H1 (cell line): ENCODE measurements around the gene TFCP2L1. TPM values are rescaled to one million over a fixed set of nuclear protein-coding genes. Genes with fewer than 3 reads are reported as not detected.

ENCODE experiments used
- CTCF ChIA-PET: fragments of 300-600 bp; sonication (Branson Sonifier 250); formaldehyde crosslinking; loops from one replicate; lab custom pipeline; 2021; ENCODE audit not compliant: partially characterized antibody; lab: Charles Lee
- POLR2A ChIA-PET: fragments of 300-600 bp; sonication (Branson Sonifier 250); formaldehyde crosslinking; loops from one replicate; lab custom pipeline; 2021; ENCODE audit warnings: inconsistent platforms; ENCODE audit not compliant: partially characterized antibody; lab: Charles Lee
- DNase-seq, 2 experiments: peaks; one replicate each; pipeline versions ENCODE4 v3.0.0 to v3.0.0-alpha.2; 2010 to 2022; ENCODE audit warnings: low spot score in 2 of 2, low read depth in 1 of 2, mixed read lengths in 1 of 2
- FAIRE-seq: peaks from 2 replicates; lab custom pipeline; 2011; peaks lifted over from hg19 to GRCh38; lab: Jason Lieb, UNC
- H2AFZ ChIP-seq: 2 replicates; pipeline ENCODE4 v1.8.1; 2012; ENCODE audit warnings: low read length, inconsistent platforms
- H2AK5ac ChIP-seq: 2 replicates; pipeline ENCODE4 v1.6.1; 2013; ENCODE audit warnings: low read depth, low read length
- H2BK120ac ChIP-seq: replicated peaks from 2 replicates; pipeline ENCODE3; 2013; ENCODE audit warnings: low read depth, low read length, inconsistent platforms
- H2BK12ac ChIP-seq: 2 replicates; pipeline ENCODE4 v1.6.1; 2013; ENCODE audit warnings: low read depth, low read length
- H2BK15ac ChIP-seq: 2 replicates; pipeline ENCODE4 v1.6.1; 2013; ENCODE audit warnings: low read length
- H2BK20ac ChIP-seq: 2 replicates; pipeline ENCODE4 v1.6.1; 2013; ENCODE audit warnings: low read length
- H2BK5ac ChIP-seq: 2 replicates; pipeline ENCODE4 v1.6.1; 2013; ENCODE audit warnings: low read depth, low read length
- H3K14ac ChIP-seq: 2 replicates; pipeline ENCODE4 v1.6.1; 2013; ENCODE audit warnings: inconsistent platforms; ENCODE audit not compliant: insufficient read length
- H3K18ac ChIP-seq: 2 replicates; pipeline ENCODE4 v1.6.1; 2013; ENCODE audit warnings: low read length; ENCODE audit errors: extremely low read depth
- H3K23ac ChIP-seq: 2 replicates; pipeline ENCODE4 v1.6.1; 2013; ENCODE audit warnings: inconsistent platforms; ENCODE audit not compliant: insufficient read length
- H3K23me2 ChIP-seq: 2 replicates; pipeline ENCODE4 v1.6.1; 2013; ENCODE audit warnings: low read depth, low read length
- H3K27ac ChIP-seq: 2 replicates; pipeline ENCODE4 v1.6.1; 2011; ENCODE audit warnings: low read depth, low read length, inconsistent platforms
- H3K27me3 ChIP-seq, 4 experiments: replicated peaks in 1 of 4; 1 replicate in 1 of 4; 2 replicates in 3 of 4; pipeline versions ENCODE4 v1.6.1 to v1.8.1; 2011 to 2013; ENCODE audit warnings: low read length in 3 of 4, mild to moderate bottlenecking in 3 of 4, inconsistent platforms in 2 of 4, mixed read lengths in 2 of 4, moderate library complexity in 1 of 4; ENCODE audit not compliant: control insufficient read depth in 3 of 4, insufficient read depth in 3 of 4; ENCODE audit errors: extremely low read depth in 1 of 4
- H3K36me3 ChIP-seq, 4 experiments: 2 replicates each; pipeline versions ENCODE4 v1.6.1 to v1.8.1; 2011 to 2013; ENCODE audit warnings: mild to moderate bottlenecking in 4 of 4, low read length in 3 of 4, moderate library complexity in 2 of 4, control low read depth in 1 of 4, inconsistent platforms in 1 of 4; ENCODE audit not compliant: insufficient read depth in 4 of 4, control insufficient read depth in 2 of 4
- H3K4ac ChIP-seq: replicated peaks from 2 replicates; pipeline ENCODE3; 2013; ENCODE audit warnings: low read length, low read depth, mixed read lengths, inconsistent platforms; ENCODE audit not compliant: insufficient read length
- H3K4me1 ChIP-seq, 4 experiments: replicated peaks in 1 of 4; 1 replicate in 1 of 4; 2 replicates in 3 of 4; pipeline versions ENCODE4 v1.6.1 to v1.8.1; 2011 to 2013; ENCODE audit warnings: low read length in 3 of 4, inconsistent platforms in 2 of 4, mixed read lengths in 1 of 4; ENCODE audit not compliant: insufficient read depth in 4 of 4, control insufficient read depth in 3 of 4
- H3K4me2 ChIP-seq, 2 experiments: 2 replicates each; pipeline versions ENCODE4 v1.6.1 to v1.8.1; 2011 to 2013; ENCODE audit warnings: low read depth in 2 of 2, low read length in 2 of 2, control low read depth in 1 of 2, inconsistent platforms in 1 of 2, mild to moderate bottlenecking in 1 of 2; ENCODE audit not compliant: insufficient read depth in 1 of 2
- H3K4me3 ChIP-seq, 4 experiments: fragments of 200-600, 300-600 bp in 1 of 4; sonication (generic), shearing (Covaris generic), sonication (Bioruptor Twin) in 1 of 4; 2 replicates each; pipeline versions ENCODE4 v1.5.1 to v1.8.1; 2011 to 2016; ENCODE audit warnings: low read length in 4 of 4, low read depth in 3 of 4, control low read depth in 2 of 4, inconsistent platforms in 2 of 4, mild to moderate bottlenecking in 2 of 4, mixed read lengths in 1 of 4, moderate library complexity in 1 of 4; ENCODE audit not compliant: insufficient read depth in 2 of 4; ENCODE audit errors: extremely low read depth in 1 of 4
- H3K56ac ChIP-seq: replicated peaks from 2 replicates; pipeline ENCODE3; 2013; ENCODE audit warnings: low read depth, mild to moderate bottlenecking, mixed read lengths, low read length, inconsistent platforms; ENCODE audit not compliant: insufficient read length
- H3K79me1 ChIP-seq: 2 replicates; pipeline ENCODE4 v1.6.1; 2013; ENCODE audit warnings: low read depth, low read length, control low read depth
- H3K79me2 ChIP-seq, 2 experiments: 2 replicates each; pipeline versions ENCODE4 v1.6.1 to v1.8.1; 2012 to 2013; ENCODE audit warnings: low read length in 2 of 2, mild to moderate bottlenecking in 2 of 2, inconsistent platforms in 1 of 2; ENCODE audit not compliant: insufficient read depth in 2 of 2, control insufficient read depth in 1 of 2
- H3K9ac ChIP-seq, 4 experiments: replicated peaks in 1 of 4; 1 replicate in 1 of 4; 2 replicates in 3 of 4; pipeline versions ENCODE4 v1.6.1 to v1.8.1; 2011 to 2013; ENCODE audit warnings: low read depth in 3 of 4, low read length in 3 of 4, control low read depth in 2 of 4, mild to moderate bottlenecking in 2 of 4, moderate library complexity in 2 of 4, inconsistent platforms in 1 of 4; ENCODE audit errors: extremely low read depth in 1 of 4
- H3K9me3 ChIP-seq, 2 experiments: 2 replicates each; pipeline versions ENCODE4 v1.6.1 to v1.8.1; 2012 to 2013; ENCODE audit warnings: mild to moderate bottlenecking in 2 of 2, moderate library complexity in 2 of 2, control low read depth in 1 of 2, inconsistent platforms in 1 of 2, low read depth in 1 of 2, low read length in 1 of 2, mixed read lengths in 1 of 2; ENCODE audit not compliant: insufficient read depth in 2 of 2
- H4K20me1 ChIP-seq, 2 experiments: replicated peaks in 1 of 2; 2 replicates each; pipeline versions ENCODE3 to v1.8.1; 2011 to 2013; ENCODE audit warnings: inconsistent platforms in 2 of 2, low read length in 2 of 2, mild to moderate bottlenecking in 1 of 2; ENCODE audit not compliant: insufficient read depth in 2 of 2, control insufficient read depth in 1 of 2
- H4K5ac ChIP-seq: 2 replicates; pipeline ENCODE4 v1.6.1; 2013; ENCODE audit warnings: low read length, low read depth, mixed read lengths, inconsistent platforms; ENCODE audit not compliant: insufficient read length
- H4K8ac ChIP-seq: 2 replicates; pipeline ENCODE4 v1.8.0; 2013; ENCODE audit warnings: mild to moderate bottlenecking, moderate library complexity, low read length, inconsistent platforms; ENCODE audit not compliant: insufficient read depth; ENCODE audit errors: extremely low read depth
- H4K91ac ChIP-seq: replicated peaks from 2 replicates; pipeline ENCODE3; 2013; ENCODE audit warnings: low read length, mixed read lengths, inconsistent platforms; ENCODE audit not compliant: insufficient read length
- ASH2L ChIP-seq: fragments of 200-600, 300-600 bp; sonication (generic); IDR thresholded peaks from one replicate; pipeline ENCODE4 v1.7.1; 2017; ENCODE audit warnings: low read length
- CBX5 ChIP-seq: fragments of 300-800, 300-1000 bp; sonication (generic); IDR thresholded peaks from 2 replicates; pipeline ENCODE4 v1.7.1; 2016; ENCODE audit warnings: antibody characterized with exemption, low read length, low read depth
- CBX8 ChIP-seq: fragments of 300-800, 300-1000 bp; sonication (generic); IDR thresholded peaks from 2 replicates; pipeline ENCODE4 v1.7.1; 2016; ENCODE audit warnings: low read depth, low read length, borderline replicate concordance
- CTBP2 ChIP-seq: IDR thresholded peaks from 2 replicates; pipeline ENCODE4 v1.7.0; 2011; ENCODE audit warnings: borderline replicate concordance, mild to moderate bottlenecking, moderate library complexity, mixed read lengths, low read length; ENCODE audit not compliant: insufficient read depth, insufficient read length
- HDAC2 ChIP-seq, 2 experiments: fragments of 300-600 bp in 1 of 2; sonication (generic) in 1 of 2; IDR thresholded peaks; 2 replicates each; pipeline ENCODE4 v1.6.1; 2011 to 2012; ENCODE audit warnings: low read depth in 2 of 2, low read length in 2 of 2, mild to moderate bottlenecking in 2 of 2, moderate library complexity in 2 of 2, borderline replicate concordance in 1 of 2, inconsistent platforms in 1 of 2
- KDM1A ChIP-seq: fragments of 200-600, 300-600 bp; sonication (generic); IDR thresholded peaks from 2 replicates; pipeline ENCODE4 v1.7.1; 2016; ENCODE audit warnings: mild to moderate bottlenecking, low read length, borderline replicate concordance
- KDM5A ChIP-seq: fragments of 200-600 bp; IDR thresholded peaks from 2 replicates; pipeline ENCODE4 v1.7.1; 2012; ENCODE audit warnings: mild to moderate bottlenecking, low read length, inconsistent platforms, mixed read lengths
- NANOG ChIP-seq: IDR thresholded peaks from 2 replicates; pipeline ENCODE4 v1.6.1; 2011; ENCODE audit warnings: low read length, low read depth, mild to moderate bottlenecking, inconsistent platforms; ENCODE audit not compliant: insufficient read depth, poor library complexity, severe bottlenecking
- RBBP5 ChIP-seq: IDR thresholded peaks from 2 replicates; pipeline ENCODE4 v1.7.1; 2012; ENCODE audit warnings: low read depth, mild to moderate bottlenecking, inconsistent platforms, low read length, moderate library complexity, borderline replicate concordance
- RNF2 ChIP-seq: fragments of 200-900, 300-1000 bp; sonication (generic); IDR thresholded peaks from 2 replicates; pipeline ENCODE4 v1.7.1; 2016; ENCODE audit warnings: borderline replicate concordance, low read depth, mild to moderate bottlenecking, antibody characterized with exemption, low read length; ENCODE audit not compliant: poor library complexity, severe bottlenecking; ENCODE audit errors: missing control alignments
- SIX5 ChIP-seq: IDR thresholded peaks from 2 replicates; pipeline ENCODE4 v1.6.1; 2011; ENCODE audit warnings: mild to moderate bottlenecking, low read depth, low read length
- TCF12 ChIP-seq: IDR thresholded peaks from 2 replicates; pipeline ENCODE4 v1.6.1; 2011; ENCODE audit warnings: low read depth, mild to moderate bottlenecking, low read length
- WGBS, 2 experiments: shearing (Covaris generic) in 1 of 2; methylation state at CpG; one replicate each; pipeline versions ENCODE4 v1.1.6 to v1.1.7; 2013 to 2015; ENCODE audit warnings: low lambda C conversion rate in 2 of 2, mixed read lengths in 2 of 2, inconsistent platforms in 1 of 2, low coverage in 1 of 2, missing lambda C conversion rate in 1 of 2; ENCODE audit not compliant: insufficient replicate concordance in 2 of 2, insufficient coverage in 1 of 2, insufficient read length in 1 of 2; ENCODE audit errors: extremely low coverage in 1 of 2, missing lambda C conversion rate in 1 of 2; 5-methylcytosine and 5-hydroxymethylcytosine counted together
- polyA plus RNA-seq, 7 experiments: library from polyadenylated mRNA; depleted of rRNA in 3 of 7; stranded (reverse) in 5 of 7; unstranded in 2 of 7; fragments of >200 nt in 5 of 7; fragments of 200-250 nt in 2 of 7; gene quantifications; 1 replicate in 5 of 7; 2 replicates in 1 of 7; 4 replicates in 1 of 7; pipeline versions ENCODE4 v1.2.1 to v1.2.3, GENCODE V29; 2011 to 2013; ENCODE audit warnings: missing spikeins in 2 of 7, mixed read lengths in 2 of 7
- total RNA-seq: library from RNA; stranded (reverse); fragmentation: NEBNext Ultra II Directional; extraction: Animal tissue kit (Norgen Biotek cat#: 25700); gene quantifications from 2 replicates; pipeline ENCODE4 v1.2.1, GENCODE V29; 2021

TFCP2L1 gene
- total and polyA plus RNA-seq, 2 of the 8 experiments (the other 6 are each of a cell fraction or from before 2014, with no cell fraction given) = 1.5 to 3.8 TPM

DNA sequence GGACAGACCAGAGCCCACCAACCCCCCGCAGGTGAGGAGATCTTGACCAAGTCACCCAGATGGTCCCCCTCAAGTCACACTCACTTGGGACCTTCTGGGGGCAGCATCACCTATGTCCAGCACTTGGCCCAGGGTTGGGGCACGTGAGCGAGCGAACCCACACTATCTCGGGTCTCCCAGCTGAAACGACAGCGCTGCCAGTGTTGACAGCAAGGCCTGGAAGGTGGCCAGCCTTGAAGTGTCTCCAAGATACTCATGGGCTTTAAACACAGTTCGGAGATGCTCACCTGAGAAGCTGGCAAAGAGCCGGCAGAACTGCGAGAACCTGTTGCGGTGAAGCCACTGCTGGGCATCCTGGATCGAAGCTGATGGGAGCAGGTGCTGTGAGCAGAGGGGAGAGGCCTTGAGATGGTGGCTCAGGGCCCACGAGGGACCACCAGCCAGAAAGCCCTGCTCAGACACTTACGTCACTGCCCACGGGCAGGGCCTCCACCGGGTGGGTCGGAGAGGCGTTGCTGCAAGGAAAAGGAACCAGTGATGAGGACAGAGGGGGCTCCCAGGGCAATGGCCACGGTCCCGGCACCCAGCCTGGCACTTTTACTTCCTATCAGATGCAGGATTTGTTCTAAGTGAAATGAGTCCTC, 47.5 kb downstream of the TFCP2L1 start:
- Histone ChIP-seq H3K23ac (no peak overlapping the region), H3K14ac (no peak overlapping the region), H3K9me3 (no peaks in the 10 kb centered on the region), H4K5ac (no peak overlapping the region), H3K79me1 (no peaks in the 10 kb centered on the region), H3K4me2 (no peak overlapping the region), H2BK15ac (no peak overlapping the region), H3K18ac (no peak overlapping the region), H2AK5ac (no peak overlapping the region), H3K4ac (no peak overlapping the region), H3K9ac (no peak overlapping the region), H2BK12ac (no peak overlapping the region), H2BK20ac (no peak overlapping the region), H3K4me3 (no peak overlapping the region), H3K27ac (no peak overlapping the region), H2BK5ac (no peak overlapping the region), H3K56ac (no peak overlapping the region), H3K27me3 (no peaks in the 10 kb centered on the region), H3K23me2 (no peaks in the 10 kb centered on the region), H4K91ac (no peak overlapping the region), H3K79me2 (no peaks in the 10 kb centered on the region), H2BK120ac (no peak overlapping the region), H3K4me1 (no peaks in the 10 kb centered on the region; a peak in 1 of 7 replicates), H4K20me1 (no peaks in the 10 kb centered on the region), H3K36me3 (no peaks in the 10 kb centered on the region; a peak in 1 of 8 replicates), H4K8ac (no peak overlapping the region), H2AFZ (no peak overlapping the region)
- ChIA-PET CTCF (interaction anchor here (0.6 kb wide), 1 partner anchor 641 kb away, joined by 4 read pairs; no protein-coding TSS in a partner anchor), POLR2A (interaction anchor here (0.5 kb wide), 1 partner anchor 17 kb away, joined by 3 read pairs; no protein-coding TSS in a partner anchor)
- 94% methylated on average over 20 of the region's 20 CpGs; no CpG with 5 or more reads in 1 of the 2 experiments for WGBS, 2 experiments
- no peak for DNase-seq
- FAIRE-seq = no peak
- TF ChIP-seq SIX5 (no peak), CBX5 (no peak), KDM5A (no peak), RBBP5 (no peak), CBX8 (no peak), NANOG (no peak), KDM1A (no peak), HDAC2 (IDR thresholded peaks at IDR 0.05; ENCODE audit: borderline replicate concordance in 1 of 2, low read depth in 2 of 2, low read length in 2 of 2) (no peak), ASH2L (no peak), CTBP2 (no peak), RNF2 (no peak), TCF12 (no peak)
